T-helper 17 cell (primary cell): ENCODE measurements around the gene CADPS. TPM values are rescaled to one million over a fixed set of nuclear protein-coding genes. Genes with fewer than 3 reads are reported as not detected.

ENCODE experiments used
- ATAC-seq: fragments of 150-1000 bp; cut with Tn5 transposase; 2 replicates; pipeline ENCODE4 v1.10.0; 2021; ENCODE audit warnings: mild to moderate bottlenecking, moderate library complexity
- DNase-seq, 3 donors: peaks; one replicate each; pipeline versions ENCODE4 v3.0.0 to v3.0.0-alpha.2; 2020 to 2021
- H3K9me3 ChIP-seq: one replicate; pipeline ENCODE4 v1.7.0; 2013; ENCODE audit warnings: low read length, mild to moderate bottlenecking; ENCODE audit not compliant: control insufficient read depth, poor library complexity, severe bottlenecking
- H3K27ac Mint-ChIP-seq: one replicate; pipeline ENCODE4 v1.8.0; 2022; ENCODE audit warnings: mild to moderate bottlenecking, moderate library complexity, mixed read lengths
- H3K27me3 Mint-ChIP-seq: one replicate; pipeline ENCODE4 v1.8.0; 2022; ENCODE audit warnings: mixed read lengths
- H3K36me3 Mint-ChIP-seq: one replicate; pipeline ENCODE4 v1.8.0; 2022; ENCODE audit warnings: low read depth, mixed read lengths
- H3K4me1 Mint-ChIP-seq: one replicate; pipeline ENCODE4 v1.8.0; 2022; ENCODE audit warnings: mild to moderate bottlenecking, mixed read lengths
- H3K4me3 Mint-ChIP-seq: one replicate; pipeline ENCODE4 v1.8.0; 2022; ENCODE audit warnings: mild to moderate bottlenecking, moderate library complexity, mixed read lengths
- total RNA-seq, 4 donors: library from RNA in 2 of 4; stranded (reverse) in 2 of 4; gene quantifications; one replicate each; pipeline ENCODE4 v1.2.3 and lab custom pipeline; 2022 to 2026

The CADPS gene
- total RNA-seq, 2 donors from 2014 or later, result not detected

DNA sequence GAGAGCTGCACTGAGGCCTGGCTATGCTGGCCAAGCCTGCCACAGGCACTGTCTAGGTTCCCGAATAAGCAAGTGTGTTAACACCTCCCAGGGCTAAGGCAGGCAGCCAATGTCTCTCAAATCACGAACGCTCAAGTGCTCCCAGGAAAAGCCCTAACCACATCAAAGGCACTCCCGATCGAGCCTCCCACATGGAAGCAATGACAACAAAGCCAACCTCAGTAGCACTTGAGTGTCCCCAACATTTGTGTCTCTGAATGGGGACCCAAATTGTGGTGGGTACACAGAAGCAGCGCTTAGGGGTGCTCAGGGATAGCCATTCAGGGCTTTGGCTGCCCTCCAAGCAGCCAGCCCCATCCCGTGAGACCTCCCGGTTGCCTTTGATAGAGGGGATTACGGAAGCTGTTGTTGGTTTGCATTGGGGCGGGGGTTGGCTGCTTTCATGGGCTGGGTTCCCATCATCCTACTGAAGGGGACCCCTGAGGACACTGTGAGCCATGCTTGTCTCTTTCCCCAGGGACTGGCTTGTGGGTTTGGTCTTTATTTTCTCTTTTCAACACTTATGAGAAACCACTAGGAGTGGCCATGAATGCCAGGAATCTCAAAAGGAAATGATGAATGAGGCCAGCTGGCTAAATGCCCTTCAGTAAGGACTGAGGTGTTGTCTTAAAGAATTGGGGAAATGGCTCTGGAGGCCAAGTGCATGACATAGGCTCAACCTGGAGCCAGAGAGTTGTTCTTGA lies 267.8 kb downstream of the CADPS start:
- peaks cover 7% of the 10 kb centered on the region for H3K27me3 Mint-ChIP-seq
- no peaks in the 10 kb centered on the region for H3K4me1 Mint-ChIP-seq
- no peaks in the 10 kb centered on the region for H3K9me3 ChIP-seq
- no peak overlapping the region for H3K27ac Mint-ChIP-seq
- H3K4me3 Mint-ChIP-seq, result no peak overlapping the region
- peaks cover 2% of the 10 kb centered on the region for H3K36me3 Mint-ChIP-seq
- DNase-seq (no peak), ATAC-seq (no peak)

DNA sequence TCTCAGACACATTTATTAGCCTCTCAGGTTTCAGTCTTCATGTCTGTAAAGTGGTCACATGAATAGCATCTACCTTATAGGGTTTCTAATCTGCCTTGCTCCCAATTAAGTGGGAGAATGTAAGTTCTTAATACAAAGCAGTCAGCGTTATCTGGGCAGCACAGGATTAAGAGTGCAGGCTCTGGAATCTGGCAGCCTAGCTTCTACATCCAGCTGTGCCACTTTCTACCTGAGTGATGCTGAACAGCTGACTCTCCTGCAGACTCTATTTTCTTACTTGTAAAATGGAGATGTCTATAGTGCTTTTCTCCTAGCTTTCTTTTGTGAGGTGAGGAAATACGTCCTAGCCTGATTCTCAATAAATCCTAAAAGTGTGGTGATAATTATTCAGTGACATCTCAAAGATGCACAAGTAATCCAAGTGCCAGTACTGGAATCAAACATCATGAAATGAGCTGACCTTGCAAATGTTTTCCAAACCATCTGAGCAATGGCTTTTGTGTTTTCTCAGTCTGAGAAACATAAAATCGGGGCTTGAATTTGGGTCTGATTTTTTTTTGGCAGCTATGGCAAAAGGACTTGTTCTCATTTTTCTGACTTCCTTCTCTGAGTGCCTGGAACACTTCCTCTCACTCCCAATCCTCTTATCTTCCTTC lies 269.7 kb downstream of the CADPS start:
- Mint-ChIP-seq H3K36me3 (peaks cover 2% of the 10 kb centered on the region), H3K4me3 (no peak overlapping the region), H3K27me3 (peaks cover 7% of the 10 kb centered on the region), H3K4me1 (no peaks in the 10 kb centered on the region), H3K27ac (no peak overlapping the region)
- no peak for ATAC-seq
- no peaks in the 10 kb centered on the region for H3K9me3 ChIP-seq
- no peak for DNase-seq

DNA sequence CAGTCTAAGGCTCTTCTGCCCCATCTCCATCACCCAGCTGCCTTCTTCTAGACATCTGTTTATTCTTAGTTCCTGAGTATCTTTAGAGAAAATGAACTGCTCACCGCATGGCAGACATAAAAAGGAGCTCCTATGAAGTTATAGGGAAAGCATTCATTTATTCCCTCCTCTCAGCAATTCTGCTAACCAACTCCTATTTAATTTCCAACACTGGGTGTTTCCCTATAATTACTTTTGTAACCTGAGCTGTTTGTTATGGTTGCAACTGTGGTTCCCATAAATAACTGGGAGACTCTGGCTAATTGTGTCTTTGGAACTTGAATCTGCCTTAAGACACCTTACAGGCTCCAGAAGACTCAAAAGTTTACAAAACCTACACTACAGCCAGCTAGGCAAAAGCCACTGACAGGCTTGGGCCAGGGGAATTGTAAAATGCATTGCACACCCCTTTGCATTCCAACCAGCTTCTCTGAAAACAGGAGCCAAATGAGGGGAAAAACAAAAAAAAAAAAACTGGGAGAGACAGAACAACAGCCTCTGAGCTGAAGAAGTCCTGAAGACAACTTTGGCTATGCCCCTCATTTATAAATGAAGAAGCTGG lies 270.4 kb downstream of the CADPS start:
- H3K36me3 Mint-ChIP-seq, result peaks cover 2% of the 10 kb centered on the region
- H3K27me3 Mint-ChIP-seq, result peaks cover 7% of the 10 kb centered on the region

DNA sequence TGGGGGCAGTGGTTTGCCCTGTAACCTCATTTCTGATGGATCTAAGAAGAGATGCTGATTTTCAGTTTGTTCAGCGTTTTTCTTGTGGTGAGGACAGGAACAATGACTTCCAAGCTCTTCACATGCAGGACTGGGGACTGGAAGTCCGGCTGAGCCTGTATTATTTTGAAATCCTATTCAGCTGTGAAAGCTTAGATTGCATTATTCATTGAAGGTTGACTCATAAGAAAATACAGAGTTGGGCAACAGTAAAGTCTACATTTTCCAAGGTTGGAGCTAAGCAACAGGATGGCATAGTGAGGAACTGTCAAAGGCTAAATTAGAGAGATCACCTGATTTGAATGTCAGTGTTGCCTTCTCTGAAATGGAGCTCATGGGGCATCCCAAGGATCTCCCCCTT lies 270.9 kb downstream of the CADPS start:
- no peaks in the 10 kb centered on the region for H3K4me1 Mint-ChIP-seq
- no peak overlapping the region for H3K4me3 Mint-ChIP-seq
- no peaks in the 10 kb centered on the region for H3K9me3 ChIP-seq
- H3K36me3 Mint-ChIP-seq, result peaks cover 2% of the 10 kb centered on the region
- peaks cover 7% of the 10 kb centered on the region for H3K27me3 Mint-ChIP-seq
- no peak for DNase-seq
- ATAC-seq, result no peak
- no peak overlapping the region for H3K27ac Mint-ChIP-seq

More for the DNA sequence above, 270.4 kb downstream of the CADPS start:
- Mint-ChIP-seq H3K27ac (no peak overlapping the region), H3K4me1 (no peaks in the 10 kb centered on the region), H3K4me3 (no peak overlapping the region)
- ATAC-seq (no peak), DNase-seq (no peak)
- H3K9me3 ChIP-seq, result no peaks in the 10 kb centered on the region

DNA sequence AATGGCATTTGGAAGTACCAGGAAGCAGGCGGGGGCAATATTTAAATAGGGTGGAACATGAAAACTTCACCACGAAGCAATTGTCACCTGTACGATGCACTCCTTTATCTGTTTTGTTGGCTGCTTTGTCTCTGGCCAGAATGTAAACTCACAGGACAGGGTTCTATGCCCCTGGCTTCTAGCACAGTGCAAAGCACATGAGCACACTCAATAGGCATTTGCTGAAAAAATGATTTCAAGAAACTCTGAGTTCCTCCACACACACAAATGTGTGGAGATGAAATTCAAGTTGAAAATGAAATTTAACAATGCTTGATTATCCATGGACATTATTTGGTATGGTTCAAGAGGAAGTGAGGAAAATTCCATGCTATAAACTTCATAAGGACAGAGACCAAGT lies 272.2 kb downstream of the CADPS start:
- Mint-ChIP-seq H3K27ac (no peak overlapping the region), H3K36me3 (no peaks in the 10 kb centered on the region), H3K27me3 (peaks cover 7% of the 10 kb centered on the region), H3K4me1 (no peaks in the 10 kb centered on the region), H3K4me3 (no peak overlapping the region)
- DNase-seq (no peak), ATAC-seq (no peak)
- H3K9me3 ChIP-seq, result no peaks in the 10 kb centered on the region

DNA sequence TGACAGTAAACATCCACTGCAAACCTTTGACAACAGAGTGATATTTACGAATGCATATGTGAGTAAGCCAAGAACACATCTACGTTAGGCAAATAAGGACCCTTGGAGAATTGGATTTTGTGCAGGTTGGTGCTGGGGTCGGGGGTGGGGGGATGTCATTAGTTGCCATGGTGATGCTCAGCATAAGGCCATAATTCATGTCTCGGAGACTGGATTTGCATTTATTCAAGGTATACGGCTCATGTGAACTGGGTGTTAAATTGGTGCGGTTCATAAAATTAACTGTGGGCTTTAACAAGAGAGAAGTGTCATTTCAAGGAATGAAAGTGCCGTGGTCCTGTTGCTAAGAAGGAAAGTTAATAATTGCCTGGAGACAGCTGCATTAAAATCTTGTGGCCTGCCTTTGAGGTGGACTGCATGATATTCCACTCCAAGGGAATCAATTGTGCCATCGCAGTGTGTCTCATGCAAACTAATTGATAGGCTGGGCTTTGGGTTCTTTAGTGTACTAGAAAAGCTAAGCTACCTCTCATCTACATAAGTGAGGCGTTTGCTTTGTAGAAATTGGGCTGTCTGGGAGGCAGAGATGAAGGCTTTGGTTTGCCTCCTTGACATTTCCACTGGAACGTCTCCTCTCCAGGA lies 273.0 kb downstream of the CADPS start:
- DNase-seq, result no peak
- no peak for ATAC-seq
- Mint-ChIP-seq H3K27ac (no peak overlapping the region), H3K27me3 (peaks cover 7% of the 10 kb centered on the region), H3K4me1 (no peaks in the 10 kb centered on the region), H3K36me3 (no peaks in the 10 kb centered on the region), H3K4me3 (no peak overlapping the region)
- H3K9me3 ChIP-seq, result no peaks in the 10 kb centered on the region

DNA sequence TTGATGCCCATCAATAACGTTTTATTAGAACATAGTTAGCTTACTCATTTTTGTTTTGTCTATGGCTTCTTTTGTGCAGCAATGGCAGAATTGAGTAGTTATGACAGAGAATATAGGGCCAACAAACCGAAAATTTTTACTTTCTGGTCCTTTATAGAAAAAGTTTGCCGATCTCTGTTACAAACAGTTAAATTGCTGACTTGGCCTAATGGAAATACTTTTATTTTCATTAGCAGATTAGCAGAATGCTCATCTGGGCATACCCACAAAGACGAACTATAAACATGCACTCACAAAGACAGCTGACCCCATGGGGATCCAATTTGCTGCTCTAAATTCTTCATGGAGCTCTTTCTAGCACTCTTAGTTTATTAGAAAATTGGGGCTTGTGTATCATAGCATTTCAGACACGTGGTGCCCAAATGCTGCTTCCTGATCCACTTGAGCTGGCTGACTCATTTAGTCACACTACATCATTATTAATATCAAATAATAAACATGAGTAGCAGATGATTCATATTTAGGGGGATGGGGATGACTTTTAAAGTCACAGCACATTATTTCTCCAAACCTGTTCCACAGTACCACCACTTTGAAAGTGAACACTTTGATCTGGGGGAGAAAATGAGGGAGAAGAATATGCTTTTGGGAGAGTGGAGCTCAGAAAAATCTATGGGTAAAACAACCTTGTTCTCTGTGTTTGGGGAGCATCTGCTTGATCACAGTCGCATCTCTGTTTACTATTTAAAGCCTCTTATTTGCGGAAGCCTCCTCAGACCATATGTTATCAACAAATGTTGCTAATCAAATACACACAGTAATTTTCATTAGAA lies 273.8 kb downstream of the CADPS start:
- no peaks in the 10 kb centered on the region for H3K4me1 Mint-ChIP-seq
- no peak overlapping the region for H3K4me3 Mint-ChIP-seq

DNA sequence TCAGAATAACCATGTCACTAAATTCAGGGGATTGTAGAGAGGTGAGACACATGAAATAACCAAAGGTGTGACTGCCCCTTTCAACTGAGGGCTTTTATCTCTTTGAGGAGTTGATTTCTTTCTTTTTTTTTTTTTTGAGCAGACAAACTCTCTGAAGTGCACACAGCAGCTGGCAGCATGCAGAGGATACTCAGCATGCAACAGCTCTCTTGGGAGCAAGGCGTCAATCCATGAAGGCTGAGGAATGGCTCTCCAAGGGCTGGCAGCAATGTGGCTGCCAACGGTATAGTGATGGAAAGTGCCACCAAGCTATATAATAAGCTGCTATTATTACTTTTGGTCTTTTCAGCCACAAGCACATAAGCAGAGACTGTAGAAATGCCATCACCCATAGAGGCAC lies 275.2 kb downstream of the CADPS start:
- no peaks in the 10 kb centered on the region for H3K4me1 Mint-ChIP-seq

More for the DNA sequence above, 273.8 kb downstream of the CADPS start:
- H3K9me3 ChIP-seq, result no peaks in the 10 kb centered on the region
- Mint-ChIP-seq H3K27me3 (peaks cover 7% of the 10 kb centered on the region), H3K27ac (no peak overlapping the region), H3K36me3 (no peaks in the 10 kb centered on the region)
- ATAC-seq (no peak), DNase-seq (no peak)

DNA sequence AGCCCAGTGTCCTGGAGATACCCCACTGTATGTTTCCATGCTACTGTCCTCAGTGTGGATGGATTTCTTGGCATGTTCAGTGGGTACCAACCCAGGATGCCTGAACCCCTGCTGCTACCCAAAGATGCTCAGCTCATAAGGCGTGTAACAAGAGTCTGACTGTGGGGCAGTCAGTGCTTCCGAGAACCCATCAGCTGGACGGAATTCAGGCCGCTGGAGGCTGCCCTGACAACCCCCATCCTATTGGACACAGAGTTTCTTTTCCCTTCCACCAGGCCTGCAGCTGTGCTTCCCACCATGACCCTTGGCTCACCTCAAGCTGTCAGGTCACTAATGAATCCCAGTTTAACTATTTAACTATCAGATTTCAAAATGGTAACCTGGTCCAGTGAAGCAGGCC lies 277.7 kb downstream of the CADPS start:
- Mint-ChIP-seq H3K4me1 (no peaks in the 10 kb centered on the region), H3K27ac (no peak overlapping the region), H3K4me3 (no peak overlapping the region), H3K36me3 (no peaks in the 10 kb centered on the region), H3K27me3 (no peaks in the 10 kb centered on the region)
- ATAC-seq, result no peak
- DNase-seq, result no peak
- H3K9me3 ChIP-seq, result no peaks in the 10 kb centered on the region

More for the DNA sequence above, 275.2 kb downstream of the CADPS start:
- DNase-seq (no peak), ATAC-seq (no peak)
- peaks cover 7% of the 10 kb centered on the region for H3K27me3 Mint-ChIP-seq
- H3K36me3 Mint-ChIP-seq, result no peaks in the 10 kb centered on the region
- no peak overlapping the region for H3K27ac Mint-ChIP-seq
- H3K9me3 ChIP-seq, result no peaks in the 10 kb centered on the region
- H3K4me3 Mint-ChIP-seq, result no peak overlapping the region

DNA sequence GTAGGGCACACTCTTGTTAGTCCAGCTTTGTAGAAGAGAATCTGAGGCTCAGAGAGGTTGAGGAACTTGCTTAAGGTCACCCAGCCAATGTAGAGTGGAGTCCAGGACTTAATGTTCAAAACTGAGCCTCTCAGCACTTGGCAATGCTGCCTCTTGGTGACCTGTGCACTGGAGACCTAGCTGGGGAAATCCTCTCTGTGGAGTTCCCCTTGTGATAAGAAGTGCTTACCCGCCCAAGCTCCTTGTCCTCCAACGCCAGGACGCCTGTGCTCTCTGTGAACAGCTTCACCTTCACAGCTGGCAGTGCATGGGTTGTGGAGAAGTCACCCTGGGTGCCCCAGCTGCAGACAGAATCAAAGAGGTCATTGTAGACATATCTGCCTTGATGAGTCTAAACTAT lies 282.8 kb downstream of the CADPS start:
- DNase-seq (no peak), ATAC-seq (no peak)
- no peak overlapping the region for H3K4me3 Mint-ChIP-seq
- no peaks in the 10 kb centered on the region for H3K9me3 ChIP-seq
- no peaks in the 10 kb centered on the region for H3K36me3 Mint-ChIP-seq
- H3K27me3 Mint-ChIP-seq, result no peaks in the 10 kb centered on the region
- H3K4me1 Mint-ChIP-seq, result no peaks in the 10 kb centered on the region
- no peak overlapping the region for H3K27ac Mint-ChIP-seq

DNA sequence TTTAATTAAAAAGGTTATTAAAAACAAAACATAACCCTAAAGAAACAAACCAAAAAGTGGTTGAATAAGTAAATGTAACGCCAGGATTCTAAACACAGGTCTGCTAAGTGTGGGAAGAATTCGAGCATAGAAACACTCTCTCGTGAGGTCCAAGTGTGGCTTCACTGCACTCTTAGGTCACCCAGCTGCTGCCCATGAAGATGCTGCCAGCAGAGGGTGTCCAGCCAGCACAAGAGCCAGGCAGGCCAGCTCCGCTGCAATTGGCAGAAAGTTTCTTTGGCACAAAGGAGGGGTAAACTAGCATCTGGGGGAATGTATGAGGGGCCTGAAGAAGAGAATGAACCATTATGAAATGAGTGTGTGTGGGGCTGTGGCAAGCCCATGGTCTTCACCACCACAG lies 286.1 kb downstream of the CADPS start:
- peaks cover 2% of the 10 kb centered on the region for H3K4me1 Mint-ChIP-seq
- ATAC-seq, result no peak
- no peaks in the 10 kb centered on the region for H3K9me3 ChIP-seq
- H3K4me3 Mint-ChIP-seq, result no peak overlapping the region
- DNase-seq, result no peak
- no peak overlapping the region for H3K27ac Mint-ChIP-seq
- H3K36me3 Mint-ChIP-seq, result no peaks in the 10 kb centered on the region
- no peaks in the 10 kb centered on the region for H3K27me3 Mint-ChIP-seq

DNA sequence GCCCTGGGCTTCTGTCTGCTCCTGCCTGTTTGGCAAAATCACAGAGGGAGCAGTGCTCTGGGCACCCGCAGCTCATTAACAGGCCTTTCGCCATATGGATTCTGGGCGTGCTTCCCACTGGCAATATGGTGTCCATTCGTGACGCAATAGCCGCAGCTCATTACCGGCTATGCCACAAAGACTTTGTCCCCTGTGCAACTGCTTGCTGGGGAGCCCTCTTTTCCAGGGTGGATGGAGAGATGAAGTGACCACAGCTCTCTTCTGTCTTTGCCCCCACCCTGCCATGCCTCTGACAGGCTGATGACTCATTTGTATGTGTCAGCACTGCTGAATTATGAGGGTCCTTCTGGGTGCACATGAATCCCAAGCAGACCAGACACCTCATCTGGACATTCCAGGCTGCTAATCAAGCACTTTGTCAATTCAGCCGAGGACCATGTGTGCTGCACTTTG lies 287.6 kb downstream of the CADPS start:
- Mint-ChIP-seq H3K4me3 (no peak overlapping the region), H3K27me3 (no peaks in the 10 kb centered on the region)
- no peak for DNase-seq

DNA sequence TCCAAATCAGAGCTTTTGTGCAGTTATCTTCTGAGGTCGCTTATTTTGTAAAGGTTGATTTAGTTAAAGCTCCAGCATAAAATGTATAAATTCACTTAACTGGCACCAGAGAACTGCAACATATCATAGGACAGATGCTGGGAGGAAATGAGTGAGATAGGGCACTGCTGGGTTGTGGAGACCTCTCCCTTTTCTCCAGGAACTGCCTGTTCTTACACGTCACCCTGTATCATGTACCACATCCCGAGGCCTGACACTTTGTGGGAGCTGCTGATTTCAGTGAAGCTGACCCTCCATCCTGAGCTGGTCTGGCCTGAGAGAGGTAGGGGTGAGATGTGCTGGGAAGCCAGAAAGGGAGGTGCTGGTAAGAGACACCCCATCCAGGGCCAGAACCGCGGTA lies 288.0 kb downstream of the CADPS start:
- DNase-seq (no peak), ATAC-seq (no peak)
- Mint-ChIP-seq H3K4me1 (peaks cover 2% of the 10 kb centered on the region), H3K27me3 (no peaks in the 10 kb centered on the region), H3K4me3 (no peak overlapping the region), H3K27ac (no peak overlapping the region), H3K36me3 (no peaks in the 10 kb centered on the region)
- H3K9me3 ChIP-seq, result no peaks in the 10 kb centered on the region

More for the DNA sequence above, 287.6 kb downstream of the CADPS start:
- no peaks in the 10 kb centered on the region for H3K9me3 ChIP-seq
- Mint-ChIP-seq H3K36me3 (no peaks in the 10 kb centered on the region), H3K27ac (no peak overlapping the region), H3K4me1 (peaks cover 2% of the 10 kb centered on the region)
- ATAC-seq, result no peak
